Inferior parietal cortex (tissue), 1 donor: ENCODE data around the gene BNC2.
A peak's percentile ranks its signal among the peaks of the same experiment; 100 is the strongest.

Source experiments
- DNase-seq: peaks from one replicate; pipeline ENCODE4 v3.0.0-alpha.2; 2016; ENCODE audit errors: extremely low spot score

BNC2 gene

DNA sequence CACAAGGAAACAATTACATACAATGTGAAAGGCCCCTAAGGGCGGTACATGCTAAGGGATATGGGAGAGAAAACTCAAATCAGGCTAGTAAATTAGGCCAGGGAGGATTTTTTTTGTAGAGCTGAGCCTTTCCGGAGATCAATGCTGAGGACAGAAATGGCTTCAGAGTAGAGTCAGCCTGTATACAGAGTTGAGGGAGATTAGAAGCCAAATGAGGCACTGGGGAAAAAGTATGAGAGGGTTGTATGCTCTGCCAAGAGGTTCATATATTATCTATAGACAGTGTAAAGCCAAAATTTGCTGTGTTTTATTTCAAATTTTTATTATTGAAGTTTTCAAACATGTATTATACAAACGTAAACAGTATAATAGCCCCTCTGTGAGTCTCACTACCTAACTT is 103.1 kb downstream of the BNC2 start:
- DNase-seq: no peak

DNA sequence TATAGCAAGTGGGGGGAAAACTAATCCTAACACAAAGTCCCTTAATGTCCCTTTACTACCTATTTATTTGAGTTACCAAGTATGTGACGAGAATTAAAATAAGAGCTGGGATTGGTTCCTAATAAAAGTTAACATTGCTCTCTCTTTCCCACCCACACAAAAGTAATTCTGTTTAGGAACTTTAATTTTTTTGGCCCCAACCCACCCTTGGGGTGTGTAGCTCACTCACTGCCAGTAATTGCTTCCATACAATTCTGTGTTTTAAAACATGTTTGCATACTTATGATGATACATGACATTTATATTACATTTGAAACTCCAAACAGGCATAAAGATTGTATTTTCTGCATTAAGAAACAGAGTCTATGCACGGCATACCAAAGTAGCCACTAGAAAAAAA is 106.5 kb downstream of the BNC2 start:
- DNase-seq: no peak

DNA sequence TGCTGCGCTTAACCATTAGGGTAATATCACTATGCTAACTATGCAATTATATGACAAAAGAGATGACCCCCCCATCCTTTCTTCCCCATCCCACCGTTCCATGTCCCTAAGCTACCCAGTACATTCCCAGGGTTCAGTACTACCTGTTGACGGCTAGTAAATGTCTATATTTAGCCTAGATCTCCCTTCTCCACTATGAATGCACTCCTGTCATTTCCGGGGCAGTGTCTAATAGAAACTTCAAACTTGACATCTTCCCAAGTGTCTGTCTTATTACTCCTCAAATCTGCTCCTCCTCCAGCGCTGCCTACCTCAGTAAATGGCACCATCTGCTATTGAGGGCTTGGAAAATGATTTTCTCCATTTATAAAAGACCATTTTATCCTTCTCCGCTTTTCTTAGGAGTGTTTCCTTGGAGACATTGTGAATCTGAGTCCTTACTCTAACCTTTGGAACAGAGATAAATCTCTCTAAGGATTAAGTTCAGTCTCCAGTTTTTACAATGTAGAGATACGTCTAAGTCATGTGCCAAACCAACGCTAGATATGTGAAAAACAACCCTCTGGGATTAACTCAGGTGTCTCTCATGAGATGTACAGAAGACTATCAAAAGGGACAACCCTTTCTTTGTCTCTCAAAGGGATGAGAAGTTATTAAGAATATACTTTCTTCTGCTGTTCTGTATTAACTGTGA is 114.9 kb downstream of the BNC2 start:
- no peak for DNase-seq

DNA sequence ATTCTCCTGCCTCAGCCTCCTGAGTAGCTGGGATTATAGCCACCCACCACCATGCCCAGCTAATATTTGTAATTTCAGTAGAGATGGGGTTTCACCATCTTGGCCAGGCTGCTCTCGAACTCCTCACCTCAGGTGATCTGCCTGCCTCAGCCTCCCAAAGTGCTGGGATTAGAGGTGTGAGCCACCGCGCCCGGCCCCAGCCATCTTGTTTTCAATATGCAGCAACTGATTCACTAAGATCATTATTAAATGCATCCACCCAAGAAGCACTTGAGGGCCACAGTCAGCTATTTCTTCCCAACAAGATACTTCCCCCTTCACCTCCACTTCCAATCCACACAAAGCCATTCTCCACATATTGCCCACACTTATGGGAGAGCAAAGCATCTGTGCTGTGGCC is 115.8 kb downstream of the BNC2 start:
- DNase-seq: no peak

DNA sequence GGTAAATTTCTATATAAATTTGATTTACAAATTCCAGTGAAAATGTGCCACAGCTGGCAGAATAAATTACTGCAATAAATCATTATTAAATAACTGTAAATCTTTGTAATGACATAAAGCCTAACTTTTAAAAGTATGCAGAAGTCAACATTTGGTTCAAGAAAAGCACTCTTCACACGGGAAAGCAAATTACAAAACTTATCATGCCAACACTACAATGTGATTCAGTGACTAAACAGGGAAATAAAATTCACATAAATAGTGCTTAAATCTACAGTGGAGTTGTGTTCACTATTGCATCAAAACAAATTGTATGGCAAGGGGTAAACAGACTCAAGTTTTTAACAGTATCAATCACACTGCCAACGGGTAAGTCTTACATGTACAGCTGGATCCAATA is 117.2 kb downstream of the BNC2 start:
- DNase-seq: no peak

DNA sequence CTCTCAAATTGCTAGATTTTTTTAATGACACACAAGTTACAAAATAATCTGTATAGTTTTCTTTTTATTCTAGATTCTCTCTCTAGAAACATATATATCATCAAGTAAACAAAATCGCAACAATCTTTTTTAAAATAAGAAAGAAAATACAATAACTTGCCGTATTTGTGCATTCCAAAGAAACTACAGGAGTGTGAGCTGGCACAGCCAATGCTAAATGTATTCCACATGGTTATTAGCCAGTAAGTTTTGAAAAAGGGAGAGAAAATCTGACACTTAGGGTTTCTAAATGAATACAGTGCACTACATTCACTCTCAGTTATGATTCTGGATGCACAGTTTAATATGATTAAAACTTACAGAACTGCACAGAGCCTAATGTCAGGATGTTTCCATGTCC is 117.9 kb downstream of the BNC2 start:
- DNase-seq: no peak

DNA sequence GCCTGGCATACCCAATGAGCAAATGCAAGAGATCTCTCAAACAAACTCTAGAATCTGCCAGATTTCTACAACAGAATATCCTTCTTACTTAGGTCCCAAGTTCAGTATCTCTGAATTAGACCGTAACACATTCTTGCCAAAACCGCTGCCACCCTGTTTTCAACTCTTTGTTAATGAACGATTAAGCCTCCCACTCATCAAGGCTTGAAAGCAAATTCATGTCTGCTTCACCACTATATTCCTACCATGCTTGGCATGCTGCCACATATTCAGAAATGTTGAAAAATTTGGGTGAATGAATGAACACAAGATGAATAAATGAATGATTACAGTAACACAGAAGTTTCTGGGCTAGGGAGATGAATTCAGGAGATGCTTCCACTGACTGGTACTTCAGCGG is 119.9 kb downstream of the BNC2 start:
- no peak for DNase-seq

DNA sequence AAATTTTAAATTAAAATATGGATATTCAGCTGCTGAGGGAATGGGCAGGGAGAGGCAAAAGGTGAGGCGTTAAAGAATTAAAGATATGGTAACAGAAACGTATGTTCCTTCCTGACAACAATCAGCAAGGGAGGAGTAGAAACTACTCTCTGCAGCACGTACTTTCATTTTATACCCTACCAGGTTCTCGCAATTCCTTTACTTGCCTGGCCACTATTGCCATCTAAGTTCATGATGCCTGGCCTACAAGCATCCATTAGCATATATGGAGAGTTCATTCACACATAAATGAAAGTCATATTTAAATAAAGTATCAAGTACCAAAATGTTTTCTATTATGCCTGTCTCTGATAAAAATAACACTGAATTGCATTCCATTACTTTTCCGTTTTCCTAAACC is 125.1 kb downstream of the BNC2 start:
- no peak for DNase-seq

DNA sequence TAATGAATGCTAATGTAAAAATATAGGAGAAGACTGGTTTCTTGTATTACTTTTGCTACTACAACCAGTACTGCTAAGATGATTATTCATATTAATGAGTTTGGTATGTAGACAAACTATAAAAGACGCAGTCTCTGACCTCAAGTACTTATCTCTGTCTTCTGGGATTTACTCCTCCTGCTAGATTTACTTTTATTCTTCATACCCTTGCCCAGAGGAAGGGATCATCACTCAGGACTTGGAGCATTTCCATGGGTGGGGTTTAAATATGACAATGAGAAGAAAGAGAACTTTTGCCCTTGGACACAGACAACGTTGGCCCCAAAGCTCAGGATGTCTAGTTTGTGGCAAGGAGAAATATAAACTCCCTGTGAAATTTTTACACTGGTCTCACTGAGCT is 126.1 kb downstream of the BNC2 start:
- no peak for DNase-seq

DNA sequence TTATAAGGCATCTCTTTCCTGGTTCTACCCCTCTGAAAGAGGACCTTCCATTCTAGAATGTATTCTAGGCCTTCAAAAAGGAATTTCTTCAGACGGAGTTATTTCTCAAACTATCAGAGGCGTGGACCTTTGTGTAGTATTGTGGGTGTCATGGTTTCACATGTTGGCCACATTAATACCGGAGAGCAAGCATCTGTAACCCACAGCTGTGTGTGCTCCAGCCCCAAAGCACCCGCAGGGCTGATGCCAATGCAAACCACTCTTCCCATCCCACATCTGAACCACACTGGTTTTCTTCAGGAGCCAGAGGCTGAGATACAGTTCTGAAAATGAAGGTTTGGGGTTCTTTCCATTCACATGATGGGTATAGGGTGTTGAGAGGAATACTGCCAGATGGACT is 127.1 kb downstream of the BNC2 start:
- DNase-seq: no peak

DNA sequence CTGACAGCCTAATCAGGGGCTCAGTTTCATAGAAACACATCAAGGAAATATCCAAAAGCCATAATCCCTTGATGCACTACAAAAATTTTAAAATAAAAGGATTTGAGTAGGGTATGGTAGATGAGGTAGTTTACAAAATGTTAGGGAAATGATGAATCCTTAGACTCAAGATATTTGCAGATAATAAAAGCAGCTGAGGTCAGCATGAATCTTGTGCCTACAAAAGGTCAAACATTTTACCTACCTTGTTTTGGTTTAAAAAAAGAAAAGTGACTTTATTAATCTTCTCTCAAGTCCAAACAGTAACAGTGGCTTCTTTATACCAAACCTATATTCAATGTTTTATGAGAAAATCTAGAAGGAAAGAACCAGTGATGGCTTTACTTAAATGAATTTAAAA is 135.5 kb downstream of the BNC2 start:
- no peak for DNase-seq

DNA sequence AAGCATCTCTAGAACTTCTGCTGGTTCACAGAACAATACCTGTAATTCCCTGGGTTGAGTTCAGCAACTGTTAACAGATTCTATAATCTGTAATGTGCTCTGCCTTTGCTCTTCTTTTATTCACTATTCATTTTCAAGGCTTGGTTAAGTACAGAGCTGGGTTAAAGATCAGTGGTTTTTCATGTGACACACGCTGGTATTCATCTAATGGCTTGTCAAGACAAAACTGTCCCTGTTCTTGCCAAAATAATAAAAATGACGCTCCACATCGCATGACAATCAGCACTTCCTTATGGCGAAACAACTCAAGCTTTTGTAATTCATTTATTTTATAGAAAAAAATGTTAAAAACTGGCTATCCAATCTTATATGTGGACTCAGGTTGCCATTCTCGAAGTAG is 137.9 kb downstream of the BNC2 start:
- DNase-seq: no peak

DNA sequence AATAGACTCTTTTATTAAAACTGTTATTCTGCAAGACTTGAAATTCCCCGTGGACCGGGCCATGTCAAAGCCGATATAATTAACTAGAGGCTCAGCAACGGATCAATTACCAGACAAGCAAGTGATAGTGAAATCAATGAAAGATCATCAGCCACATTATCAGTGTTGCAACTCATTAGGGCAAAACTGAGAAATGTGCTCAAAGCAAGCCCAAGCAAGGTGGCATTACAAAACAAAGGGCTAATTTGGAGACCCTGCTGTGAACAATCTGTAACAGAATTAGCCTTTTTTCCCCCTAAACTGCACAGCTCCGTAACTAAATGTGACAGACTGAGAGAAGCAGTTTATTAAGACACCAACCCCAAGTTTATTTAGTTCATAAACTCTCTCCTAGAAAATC is 140.3 kb downstream of the BNC2 start:
- no peak for DNase-seq

DNA sequence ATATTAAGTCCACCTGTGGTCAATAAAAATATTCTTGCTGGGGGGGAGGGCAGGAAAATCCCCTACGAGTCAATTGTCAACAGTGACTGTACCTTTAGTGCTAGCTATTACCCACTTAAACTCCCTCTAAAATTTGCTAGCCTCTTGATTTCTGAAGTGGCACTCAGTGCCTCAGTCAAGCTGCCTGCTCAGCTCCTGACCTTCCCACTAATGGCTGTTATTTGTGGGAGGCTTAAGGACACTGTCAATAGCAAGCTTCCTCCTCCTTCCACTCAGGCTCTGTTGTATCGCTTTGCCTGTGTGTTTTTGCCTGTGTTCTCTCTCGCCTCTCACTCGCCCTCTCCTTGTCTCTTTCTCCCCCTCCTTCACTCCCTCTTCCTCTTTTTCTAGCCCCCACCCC is 140.8 kb downstream of the BNC2 start:
- no peak for DNase-seq

DNA sequence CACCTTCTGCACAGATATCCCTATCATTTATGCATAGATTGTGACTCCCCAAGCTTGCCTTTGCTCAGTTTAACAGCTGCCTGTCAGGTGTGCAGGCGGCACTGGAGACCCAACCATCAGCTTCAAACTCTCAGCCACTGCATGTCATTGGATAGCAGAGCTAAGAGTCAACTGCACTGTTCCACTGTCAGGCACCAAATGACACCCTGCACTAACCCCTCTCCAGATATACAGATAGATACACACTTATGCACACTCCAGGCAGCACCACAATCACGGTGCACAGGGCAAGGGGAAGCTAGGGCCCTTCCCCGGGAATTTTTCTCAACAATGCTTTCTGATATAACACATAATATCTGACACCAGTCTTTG is 142.3 kb downstream of the BNC2 start:
- no peak for DNase-seq

DNA sequence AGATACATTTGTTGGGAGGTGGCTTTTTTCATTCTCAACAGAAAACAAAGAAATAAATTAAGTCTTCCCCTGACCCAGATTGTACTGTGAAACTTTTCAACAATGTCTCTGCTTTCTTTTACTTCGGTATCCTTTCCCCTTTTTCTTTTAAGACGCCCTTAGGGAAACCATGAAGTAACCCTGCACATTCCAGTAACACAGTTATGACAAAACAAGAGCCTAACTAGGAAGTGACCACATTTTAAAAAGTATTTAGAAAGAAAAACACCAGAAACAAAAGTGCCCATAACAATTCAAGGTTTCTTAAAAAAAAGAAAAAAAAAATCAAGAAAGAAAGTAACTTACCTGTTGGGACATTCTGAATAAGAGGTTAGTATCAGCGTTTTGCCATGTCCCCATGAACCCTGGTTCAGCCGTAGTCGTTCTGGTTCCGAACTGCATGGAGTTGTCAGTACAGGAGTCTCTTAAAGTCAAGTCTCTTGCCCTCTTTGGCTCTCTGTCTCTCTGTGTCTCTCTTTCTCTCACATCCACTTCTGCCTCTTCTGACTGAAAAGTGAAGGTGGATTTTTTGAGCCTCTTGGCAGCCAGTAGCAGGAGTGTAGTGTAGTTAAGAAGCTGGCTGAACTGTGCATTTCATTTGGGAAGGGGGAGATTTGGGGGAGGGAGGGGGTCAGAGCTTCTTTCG is 142.9 kb downstream of the BNC2 start:
- DNase-seq: no peak

DNA sequence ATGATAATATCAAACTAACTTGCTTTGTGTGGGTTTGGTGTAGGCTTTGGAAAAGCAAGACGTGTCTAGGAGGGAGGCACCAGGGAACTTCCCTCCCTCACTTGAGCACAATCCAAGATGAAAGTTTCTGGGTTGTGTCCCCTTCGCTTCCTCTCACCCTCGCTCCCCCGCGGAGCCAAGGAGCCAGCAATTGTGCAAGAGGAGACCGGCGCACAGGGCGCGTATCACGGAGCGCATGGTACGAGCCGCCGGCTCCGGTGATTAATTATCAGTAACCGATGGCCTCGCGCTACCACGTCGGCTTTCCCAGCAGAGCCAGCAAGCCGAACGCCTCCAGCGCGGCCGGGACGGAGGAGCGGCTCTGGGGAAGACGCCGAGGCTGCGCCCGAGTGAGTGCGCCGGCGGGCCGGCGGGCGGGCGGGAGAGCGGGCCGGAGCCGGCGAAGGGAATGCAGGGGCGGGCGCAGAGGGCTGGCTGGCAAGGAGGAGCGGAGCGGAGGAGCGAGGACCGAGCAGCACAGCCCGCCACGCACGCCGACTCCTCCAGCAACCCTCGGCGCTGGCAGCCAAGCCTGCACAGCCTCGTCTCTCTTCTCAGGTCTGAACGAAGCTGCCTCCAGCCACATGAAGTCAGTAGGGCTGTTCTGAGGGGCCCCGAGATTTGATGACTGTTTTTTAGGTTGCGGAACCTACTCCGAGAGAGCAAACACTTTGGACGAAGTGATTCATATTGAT is 143.6 kb downstream of the BNC2 start:
- DNase-seq: peak; percentile 16

DNA sequence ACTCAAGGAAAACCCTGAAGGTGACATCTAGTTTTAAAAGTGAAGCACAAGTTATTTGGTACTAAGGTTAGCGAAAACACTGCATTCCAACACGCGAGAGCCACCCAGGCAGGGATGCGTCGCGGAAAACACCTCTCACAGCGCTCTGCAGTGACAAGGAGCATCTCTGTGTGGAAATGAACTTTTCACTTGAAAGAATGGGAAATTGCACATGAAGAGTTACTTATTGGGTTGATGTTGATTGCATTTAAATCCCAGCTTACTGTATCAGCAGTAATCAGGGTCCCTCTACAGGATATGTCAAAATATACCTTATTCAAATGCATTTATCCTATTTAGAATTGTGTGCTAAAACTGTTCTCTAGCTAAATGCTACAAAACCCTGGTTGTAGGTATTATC is 144.4 kb downstream of the BNC2 start:
- DNase-seq: no peak

DNA sequence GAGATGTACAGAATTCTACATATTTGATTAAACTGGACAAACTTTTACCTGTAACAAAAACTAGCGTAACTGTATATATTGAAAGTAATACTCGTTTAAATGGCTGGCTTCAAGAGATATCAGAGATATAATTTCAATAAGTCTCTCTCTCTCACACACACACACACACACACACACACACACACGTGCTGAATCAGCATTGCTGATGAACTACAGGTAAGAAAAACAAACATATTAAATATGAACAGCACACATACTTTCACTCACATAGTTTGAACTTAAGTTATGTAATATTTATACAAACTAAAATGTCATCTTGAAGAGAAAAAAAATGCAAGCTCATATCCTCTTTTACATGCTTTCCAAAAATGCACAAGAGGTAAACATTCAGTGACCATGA is 145.4 kb downstream of the BNC2 start:
- no peak for DNase-seq

DNA sequence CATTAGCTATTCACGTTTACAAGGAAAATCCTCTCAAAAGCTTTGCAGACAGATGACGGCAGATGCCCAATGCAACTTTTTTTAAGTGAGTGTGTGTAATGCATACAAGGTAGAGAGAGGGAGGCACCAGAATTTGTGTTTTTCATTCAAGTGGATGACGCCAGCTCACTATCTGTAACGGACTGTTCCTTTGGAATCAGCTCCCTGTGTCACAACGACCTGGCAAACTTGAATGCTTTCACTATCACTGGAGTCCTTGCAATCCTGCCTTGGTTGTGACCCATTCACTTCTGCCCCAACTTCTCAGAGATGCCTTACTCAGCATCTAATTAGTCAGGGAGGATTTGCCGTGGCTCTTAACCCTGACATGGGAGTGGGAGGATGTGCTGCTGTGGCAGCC is 148.5 kb downstream of the BNC2 start:
- no peak for DNase-seq

DNA sequence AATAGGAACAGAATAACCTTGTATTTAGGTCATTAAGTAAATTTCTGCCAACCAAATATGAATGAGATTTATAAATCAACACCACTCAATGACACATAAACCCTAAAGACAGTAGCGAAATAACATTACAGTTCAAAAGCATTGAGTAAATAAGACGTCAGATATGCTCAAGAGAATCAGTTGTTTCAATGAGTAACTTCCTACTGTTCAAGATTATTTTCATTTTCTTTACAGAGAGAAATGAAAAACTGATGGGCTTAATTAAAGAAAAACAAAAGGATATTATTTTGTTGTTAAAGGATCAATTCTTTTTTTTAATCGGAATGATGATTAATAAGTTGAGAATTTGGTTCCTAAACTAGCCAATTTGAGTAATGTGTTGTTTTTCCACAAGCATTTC is 150.1 kb downstream of the BNC2 start:
- no peak for DNase-seq

DNA sequence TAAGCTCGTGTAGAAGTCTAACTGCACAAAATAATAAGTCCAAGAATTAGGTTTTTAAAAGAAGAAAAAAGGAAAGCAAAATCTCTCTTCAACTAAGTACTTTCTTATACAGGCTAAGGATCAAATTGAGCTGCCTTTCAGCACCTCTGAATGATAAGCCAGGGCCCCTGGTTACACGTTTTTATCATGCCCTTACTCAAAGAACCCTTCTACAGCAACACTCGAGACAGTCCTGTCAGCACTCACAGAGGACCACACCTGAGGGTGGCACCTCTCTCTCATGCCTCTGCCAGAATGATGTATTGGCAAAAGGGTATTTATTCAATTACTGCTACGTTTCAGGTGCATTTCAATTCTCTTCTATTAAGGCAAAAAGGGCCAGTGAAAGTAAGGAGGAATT is 150.5 kb downstream of the BNC2 start:
- no peak for DNase-seq

DNA sequence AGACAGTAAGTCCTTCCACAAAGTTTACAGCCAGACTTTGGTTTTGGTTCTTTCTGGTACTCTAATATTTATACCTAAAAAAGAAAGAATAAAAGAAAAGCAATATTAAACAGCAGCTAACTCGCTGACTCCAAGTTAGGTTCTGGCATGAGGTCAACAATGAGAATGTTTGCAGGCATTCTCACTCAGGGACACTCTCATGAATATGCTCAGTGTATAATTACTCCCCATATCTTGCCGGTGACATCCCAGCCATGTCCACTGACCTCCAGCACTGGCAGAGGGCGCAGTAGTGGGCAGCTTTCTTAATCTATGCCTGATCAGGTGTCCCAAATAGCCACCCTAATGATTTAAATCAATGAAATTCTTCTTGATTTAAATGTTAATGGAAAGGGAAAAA is 151.5 kb downstream of the BNC2 start:
- DNase-seq: no peak
